ENCODE data around the gene ZNF366. TPM values are rescaled to one million over a fixed set of nuclear protein-coding genes. Genes with fewer than 3 reads are reported as not detected.

Gene ZNF366
- total RNA-seq, 4 donors from 2014 or later = 2.8 to 6.5 (median 4.9) TPM

GRCh38 chr5:72498284-72498683 is 8.9 kb downstream of the ZNF366 start:
- Histone ChIP-seq H3K27me3 (no peaks in the 10 kb centered on the region), H3K36me3 (no peaks in the 10 kb centered on the region), H3K9me3 (no peaks in the 10 kb centered on the region), H3K4me1 (peaks cover 0 to 15% (median 0%) of the 10 kb centered on the region in 3 donors), H3K27ac (no peak overlapping the region), H3K4me3 (no peak overlapping the region)
- no peak for ATAC-seq
- 53 to 58% methylated on average over 2 of the region's 2 CpGs for WGBS, 2 donors (ENCODE audit: low coverage in 1 of 2)
- TF ChIP-seq EP300 (IDR thresholded peaks at IDR 0.05) (no peak), POLR2A (IDR thresholded peaks at IDR 0.05) (no peak), POLR2AphosphoS5 (IDR thresholded peaks at IDR 0.05) (no peak)

GRCh38 chr5:72497823-72498222 is 9.4 kb downstream of the ZNF366 start:
- no peak for ATAC-seq

GRCh38 chr5:72495410-72495809 is 11.8 kb downstream of the ZNF366 start:
- H3K27ac ChIP-seq = peak overlapping the region in 2 of 4 donors; percentile 2 to 38

More at GRCh38 chr5:72497823-72498222, 9.4 kb downstream of the ZNF366 start:
- 43 to 76% methylated on average over 1 to 3 of the region's 3 CpGs for WGBS, 2 donors (ENCODE audit: low coverage in 1 of 2)
- peaks cover 0 to 15% (median 0%) of the 10 kb centered on the region in 3 donors for H3K4me1 ChIP-seq
- H3K36me3 ChIP-seq = no peaks in the 10 kb centered on the region
- no peak for TF ChIP-seq POLR2A (IDR thresholded peaks at IDR 0.05)
- TF ChIP-seq CTCF (IDR thresholded peaks at IDR 0.05) = no peak
- no peak for TF ChIP-seq POLR2AphosphoS5 (IDR thresholded peaks at IDR 0.05)
- no peak for TF ChIP-seq EP300 (IDR thresholded peaks at IDR 0.05)
- no peaks in the 10 kb centered on the region for H3K9me3 ChIP-seq
- H3K27ac ChIP-seq = no peak overlapping the region
- H3K27me3 ChIP-seq = no peaks in the 10 kb centered on the region
- H3K4me3 ChIP-seq = no peak overlapping the region

GRCh38 chr5:72494623-72495124 is 12.5 kb downstream of the ZNF366 start:
- Histone ChIP-seq H3K27ac (peak overlapping the region in 3 of 4 donors; percentile 2 to 38 (median 2)), H3K27me3 (no peaks in the 10 kb centered on the region), H3K36me3 (no peaks in the 10 kb centered on the region), H3K4me1 (peaks cover 0 to 5% (median 0%) of the 10 kb centered on the region in 3 donors), H3K9me3 (no peaks in the 10 kb centered on the region), H3K4me3 (no peak overlapping the region)
- TF ChIP-seq POLR2A (IDR thresholded peaks at IDR 0.05) (no peak), POLR2AphosphoS5 (IDR thresholded peaks at IDR 0.05) (peak; percentile 43), CTCF (IDR thresholded peaks at IDR 0.05) (no peak), EP300 (IDR thresholded peaks at IDR 0.05) (no peak)
- 65 to 73% methylated on average over 5 of the region's 5 CpGs for WGBS, 2 donors (ENCODE audit: low coverage in 1 of 2)
- ATAC-seq = peak; percentile 88

More at GRCh38 chr5:72495410-72495809, 11.8 kb downstream of the ZNF366 start:
- Histone ChIP-seq H3K36me3 (no peaks in the 10 kb centered on the region), H3K4me3 (no peak overlapping the region), H3K9me3 (no peaks in the 10 kb centered on the region), H3K4me1 (peaks cover 0 to 5% (median 0%) of the 10 kb centered on the region in 3 donors), H3K27me3 (no peaks in the 10 kb centered on the region)
- 88 to 90% methylated on average over 4 to 5 of the region's 6 CpGs for WGBS, 2 donors (ENCODE audit: low coverage in 1 of 2)
- TF ChIP-seq POLR2A (IDR thresholded peaks at IDR 0.05) = no peak
- no peak for TF ChIP-seq EP300 (IDR thresholded peaks at IDR 0.05)
- no peak for TF ChIP-seq POLR2AphosphoS5 (IDR thresholded peaks at IDR 0.05)
- ATAC-seq = no peak

GRCh38 chr5:72489536-72489935 is 17.7 kb downstream of the ZNF366 start:
- Histone ChIP-seq H3K4me1 (peaks cover 0 to 17% (median 0%) of the 10 kb centered on the region in 3 donors), H3K9me3 (no peaks in the 10 kb centered on the region), H3K36me3 (no peaks in the 10 kb centered on the region), H3K27me3 (no peaks in the 10 kb centered on the region), H3K4me3 (no peak overlapping the region), H3K27ac (no peak overlapping the region)
- TF ChIP-seq POLR2A (IDR thresholded peaks at IDR 0.05) = no peak
- no peak for TF ChIP-seq EP300 (IDR thresholded peaks at IDR 0.05)
- TF ChIP-seq POLR2AphosphoS5 (IDR thresholded peaks at IDR 0.05) = no peak
- no peak for TF ChIP-seq CTCF (IDR thresholded peaks at IDR 0.05)
- no peak for ATAC-seq

GRCh38 chr5:72488756-72489155 is 18.5 kb downstream of the ZNF366 start:
- H3K27ac ChIP-seq = no peak overlapping the region
- TF ChIP-seq POLR2A (IDR thresholded peaks at IDR 0.05) = no peak
- TF ChIP-seq POLR2AphosphoS5 (IDR thresholded peaks at IDR 0.05) = no peak
- no peak for TF ChIP-seq CTCF (IDR thresholded peaks at IDR 0.05)
- TF ChIP-seq EP300 (IDR thresholded peaks at IDR 0.05) = no peak
- H3K4me3 ChIP-seq = no peak overlapping the region
- H3K36me3 ChIP-seq = no peaks in the 10 kb centered on the region
- H3K27me3 ChIP-seq = no peaks in the 10 kb centered on the region
- ATAC-seq = no peak
- peaks cover 0 to 17% (median 0%) of the 10 kb centered on the region in 3 donors for H3K4me1 ChIP-seq
- H3K9me3 ChIP-seq = no peaks in the 10 kb centered on the region
